ENCODE data around the gene SLC6A3. TPM values are rescaled to one million over a fixed set of nuclear protein-coding genes. Genes with fewer than 3 reads are reported as not detected.

The SLC6A3 gene
- total and polyA plus RNA-seq, 2 of the 13 experiments (the other 11 are each of a cell fraction or from before 2014, with no cell fraction given): 0.01 TPM; not detected in 1

DNA sequence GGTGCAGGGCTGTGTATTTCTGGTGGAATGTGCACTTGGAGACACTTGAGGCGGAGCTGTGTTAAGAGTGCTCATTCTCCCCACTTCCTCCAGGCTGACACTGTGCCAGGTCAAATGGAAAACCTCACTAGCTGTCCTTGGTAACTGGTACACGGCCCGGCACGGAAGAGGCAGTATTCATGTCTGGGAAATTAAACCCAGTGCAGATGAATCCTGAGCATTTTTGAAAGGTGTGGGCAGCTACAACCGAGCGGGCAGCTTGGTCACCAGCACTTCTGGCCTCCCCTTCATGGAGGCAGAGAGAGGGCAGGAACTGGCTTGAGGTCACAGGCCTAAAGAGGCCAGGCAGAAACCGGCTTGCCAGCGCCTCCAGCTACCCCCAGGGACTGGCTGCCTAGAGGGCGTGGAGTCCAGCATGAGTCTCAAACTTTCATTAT lies 101.9 kb downstream of the SLC6A3 start:
- in situ Hi-C loops (cut with HindIII; ENCODE audit: extremely low pct_ligation_motif_present, low pct_unique_long_range_greater_than_20kb) (no loop called here), intact Hi-C loops (cut with micrococcal nuclease; ENCODE audit: unreplicated experiment) (no loop called here)
- Histone ChIP-seq H3K27me3 (ENCODE audit: control insufficient read depth in 1 of 2, insufficient read depth in 2 of 2, low read length in 2 of 2) (no peaks in the 10 kb centered on the region), H3K27ac (ENCODE audit: extremely low read length, insufficient read depth, low read length) (no peak overlapping the region), H3K9ac (ENCODE audit: insufficient read depth, low read depth, low read length) (peak overlapping the region; percentile 75; the same call in 1 of the 2 replicates), H3K36me3 (replicated peaks in 1 of 2; ENCODE audit: control insufficient read depth in 1 of 2, insufficient read depth in 2 of 2, low read length in 2 of 2) (peaks cover 21 to 39% of the 10 kb centered on the region in 2 experiments; a peak in 4 of 5 replicates), H4K20me1 (ENCODE audit: insufficient read depth, low read length) (no peaks in the 10 kb centered on the region), H3K4me3 (replicated peaks in 1 of 3; ENCODE audit: insufficient read depth in 1 of 3, low read depth in 2 of 3, low read length in 3 of 3) (peak overlapping the region in 2 of 3 experiments; percentile 61 to 90; a peak in 2 of 6 replicates), H3K4me2 (ENCODE audit: low read depth, low read length) (peak overlapping the region; percentile 96), H3K79me2 (ENCODE audit: insufficient read depth, low read length) (peaks cover 17% of the 10 kb centered on the region), H3K9me3 (ENCODE audit: low read length) (no peaks in the 10 kb centered on the region), H3K4me1 (ENCODE audit: insufficient read depth, low read length) (peaks cover 24% of the 10 kb centered on the region), H2AFZ (ENCODE audit: low read length) (no peak overlapping the region)
- DNase-seq (ENCODE audit: low spot score) (no peak), FAIRE-seq (no peak), ATAC-seq (no peak)
- 96% methylated on average over 9 of the region's 9 CpGs for WGBS (ENCODE audit: low lambda C conversion rate)
- POLR2A ChIA-PET: no interaction called here
- CTCF ChIA-PET (ENCODE audit: low intra/inter-chr PET ratio, low total read pairs): no interaction called here
- TF ChIP-seq GTF2F1 (IDR thresholded peaks at IDR 0.05; ENCODE audit: low read length) (no peak), ZNF136 (CRISPR knock-in tag; IDR thresholded peaks at IDR 0.05; ENCODE audit: low read depth) (no peak)
- no TSS peak for BruUV-seq (replicated peaks)

Other genes with a start within 250 kb of the SLC6A3 start
- gene SLC6A19, start 243.8 kb downstream of the SLC6A3 start, total RNA-seq (2016; rRNA removed; fragmentation: Illumina TruSeq; extraction: Trizol): 0.02 TPM in 1 of 2 replicates, not detected in the other
- gene SLC6A19, start 243.8 kb downstream of the SLC6A3 start, polyA plus RNA-seq (2011; rRNA removed): 0.01 TPM in 1 of 2 replicates, not detected in the other
- gene SLC6A18, start 220.1 kb downstream of the SLC6A3 start, total RNA-seq (2016; rRNA removed; fragmentation: Illumina TruSeq; extraction: Trizol): not detected in 2 replicates
- not detected in 2 replicates for gene SLC6A18, start 220.1 kb downstream of the SLC6A3 start, polyA plus RNA-seq (2011; rRNA removed)
- gene TERT, start 150.4 kb downstream of the SLC6A3 start, total RNA-seq (2016; rRNA removed; fragmentation: Illumina TruSeq; extraction: Trizol): 1.2 and 5.9 TPM in 2 replicates
- 3.5 and 4.3 TPM in 2 replicates for gene TERT, start 150.4 kb downstream of the SLC6A3 start, polyA plus RNA-seq (2011; rRNA removed)
- gene CLPTM1L, start 100.3 kb downstream of the SLC6A3 start, total RNA-seq (2016; rRNA removed; fragmentation: Illumina TruSeq; extraction: Trizol): 65.4 and 124 TPM in 2 replicates
- 80.3 and 99.3 TPM in 2 replicates for gene CLPTM1L, start 100.3 kb downstream of the SLC6A3 start, polyA plus RNA-seq (2011; rRNA removed)
- gene LPCAT1, start 78.5 kb upstream of the SLC6A3 start, total RNA-seq (2016; rRNA removed; fragmentation: Illumina TruSeq; extraction: Trizol): 16.0 and 29.8 TPM in 2 replicates
- 90.6 and 115 TPM in 2 replicates for gene LPCAT1, start 78.5 kb upstream of the SLC6A3 start, polyA plus RNA-seq (2011; rRNA removed)